ENCODE data around the gene HINT1. TPM values are rescaled to one million over a fixed set of nuclear protein-coding genes. Genes with fewer than 3 reads are reported as not detected.

HINT1 gene
- total and polyA plus RNA-seq, 9 of the 15 experiments (the other 6 are each of a cell fraction or from before 2014, with no cell fraction given), result 296 to 1,027 (median 500) TPM

DNA sequence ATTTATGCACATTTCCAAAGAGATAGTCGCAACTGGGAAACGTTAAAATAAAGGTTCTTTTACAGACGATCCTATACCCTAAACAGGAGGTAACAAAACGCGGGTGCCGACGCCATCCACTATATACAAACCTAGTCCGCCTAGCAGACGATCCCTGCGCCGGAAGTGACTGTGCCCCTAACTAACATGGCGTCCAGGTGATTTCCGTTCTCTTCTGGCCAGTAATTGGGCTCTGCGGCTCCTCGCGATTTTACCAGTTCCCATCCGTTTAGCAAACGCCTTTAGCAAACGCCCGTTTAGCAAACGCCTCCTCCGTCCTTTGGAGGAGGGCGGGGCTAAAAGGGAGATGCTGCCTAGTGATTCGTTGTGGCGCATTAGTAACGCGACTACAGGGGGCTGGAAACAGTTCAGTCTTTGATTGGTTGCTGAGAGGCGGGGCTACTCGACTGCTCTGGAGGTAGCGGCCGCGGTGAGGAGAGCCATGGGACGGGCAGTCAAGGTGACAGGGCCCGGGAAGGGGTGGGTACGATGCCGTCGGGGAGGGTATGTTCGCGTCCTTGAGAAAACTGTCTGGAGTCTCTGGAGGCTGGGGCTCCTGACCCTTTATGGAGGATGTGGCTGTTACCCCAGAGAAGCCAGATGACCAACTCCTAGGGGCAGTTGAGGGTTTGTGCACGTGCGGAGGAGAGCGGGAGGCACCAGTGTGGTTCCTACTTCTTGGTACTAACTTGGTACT, 5.7 kb upstream of the HINT1 start, which contains the start of gene LYRM7 (continued):
- TF ChIP-seq, protein P1, sequence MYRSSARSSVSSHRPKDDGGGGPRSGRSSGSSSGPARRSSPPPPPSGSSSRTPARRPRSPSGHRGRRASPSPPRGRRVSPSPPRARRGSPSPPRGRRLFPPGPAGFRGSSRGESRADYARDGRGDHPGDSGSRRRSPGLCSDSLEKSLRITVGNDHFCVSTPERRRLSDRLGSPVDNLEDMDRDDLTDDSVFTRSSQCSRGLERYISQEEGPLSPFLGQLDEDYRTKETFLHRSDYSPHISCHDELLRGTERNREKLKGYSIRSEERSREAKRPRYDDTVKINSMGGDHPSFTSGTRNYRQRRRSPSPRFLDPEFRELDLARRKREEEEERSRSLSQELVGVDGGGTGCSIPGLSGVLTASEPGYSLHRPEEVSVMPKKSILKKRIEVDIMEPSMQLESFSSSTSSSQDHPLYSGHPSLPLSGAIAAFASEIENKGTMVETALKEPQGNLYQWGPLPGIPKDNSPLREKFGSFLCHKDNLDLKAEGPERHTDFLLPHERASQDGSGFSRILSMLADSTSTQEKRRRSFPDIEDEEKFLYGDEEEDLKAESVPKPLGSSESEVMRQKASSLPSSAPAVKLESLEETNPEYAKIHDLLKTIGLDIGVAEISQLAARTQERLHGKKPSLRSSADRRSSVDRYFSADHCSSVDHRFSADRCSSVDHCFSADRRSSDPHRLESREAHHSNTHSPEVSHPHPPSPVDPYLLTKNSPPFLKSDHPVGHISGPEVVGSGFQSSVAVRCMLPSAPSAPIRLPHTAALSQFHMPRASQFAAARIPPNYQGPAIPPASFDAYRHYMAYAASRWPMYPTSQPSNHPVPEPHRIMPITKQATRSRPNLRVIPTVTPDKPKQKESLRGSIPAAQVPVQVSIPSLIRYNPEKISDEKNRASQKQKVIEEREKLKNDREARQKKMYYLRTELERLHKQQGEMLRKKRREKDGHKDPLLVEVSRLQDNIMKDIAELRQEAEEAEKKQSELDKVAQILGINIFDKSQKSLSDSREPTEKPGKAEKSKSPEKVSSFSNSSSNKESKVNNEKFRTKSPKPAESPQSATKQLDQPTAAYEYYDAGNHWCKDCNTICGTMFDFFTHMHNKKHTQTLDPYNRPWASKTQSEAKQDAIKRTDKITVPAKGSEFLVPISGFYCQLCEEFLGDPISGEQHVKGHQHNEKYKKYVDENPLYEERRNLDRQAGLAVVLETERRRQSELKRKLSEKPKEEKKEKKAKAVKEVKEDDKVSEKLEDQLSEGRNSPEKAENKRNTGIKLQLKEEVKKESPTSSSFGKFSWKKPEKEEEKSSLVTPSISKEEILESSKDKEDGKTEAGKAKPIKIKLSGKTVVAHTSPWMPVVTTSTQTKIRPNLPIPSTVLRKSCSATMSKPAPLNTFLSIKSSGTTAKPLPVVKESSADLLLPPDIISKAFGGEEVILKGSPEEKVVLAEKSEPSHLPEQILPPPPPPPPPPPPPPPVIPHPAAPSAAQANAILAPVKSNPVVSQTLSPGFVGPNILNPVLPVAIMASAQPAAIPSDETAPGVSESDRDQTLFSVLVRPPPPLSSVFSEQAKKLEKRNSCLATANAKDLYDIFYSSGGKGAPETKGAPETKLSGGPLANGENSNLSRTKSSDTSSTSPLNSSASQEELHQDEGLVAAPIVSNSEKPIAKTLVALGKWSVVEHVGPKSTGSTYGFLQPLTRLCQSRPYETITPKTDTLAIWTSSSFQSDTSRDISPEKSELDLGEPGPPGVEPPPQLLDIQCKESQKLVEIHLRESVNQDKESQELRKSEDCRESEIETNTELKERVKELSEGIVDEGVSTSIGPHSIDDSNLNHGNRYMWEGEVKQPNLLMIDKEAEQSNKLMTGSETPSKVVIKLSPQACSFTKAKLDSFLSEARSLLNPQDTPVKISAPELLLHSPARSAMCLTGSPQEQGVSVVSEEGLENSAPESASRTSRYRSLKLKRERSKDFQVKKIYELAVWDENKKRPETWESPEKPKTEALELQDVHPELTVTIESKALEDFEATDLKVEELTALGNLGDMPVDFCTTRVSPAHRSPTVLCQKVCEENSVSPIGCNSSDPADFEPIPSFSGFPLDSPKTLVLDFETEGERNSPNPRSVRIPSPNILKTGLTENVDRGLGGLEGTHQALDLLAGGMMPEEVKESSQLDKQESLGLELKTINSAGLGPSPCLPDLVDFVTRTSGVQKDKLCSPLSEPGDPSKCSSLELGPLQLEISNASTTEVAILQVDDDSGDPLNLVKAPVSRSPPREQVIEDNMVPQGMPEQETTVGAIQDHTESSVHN (IDR thresholded peaks at IDR 0.05; ENCODE audit: borderline replicate concordance in 1 of 2, low read depth in 1 of 2), result no peak
- peak; percentile 41; the same call in 1 of the 2 replicates for TF ChIP-seq EGR1 (conservative IDR thresholded peaks at IDR 0.05)
- no peak for TF ChIP-seq DACH1 (IDR thresholded peaks at IDR 0.05; ENCODE audit: partially characterized antibody)
- TF ChIP-seq, protein P2, sequence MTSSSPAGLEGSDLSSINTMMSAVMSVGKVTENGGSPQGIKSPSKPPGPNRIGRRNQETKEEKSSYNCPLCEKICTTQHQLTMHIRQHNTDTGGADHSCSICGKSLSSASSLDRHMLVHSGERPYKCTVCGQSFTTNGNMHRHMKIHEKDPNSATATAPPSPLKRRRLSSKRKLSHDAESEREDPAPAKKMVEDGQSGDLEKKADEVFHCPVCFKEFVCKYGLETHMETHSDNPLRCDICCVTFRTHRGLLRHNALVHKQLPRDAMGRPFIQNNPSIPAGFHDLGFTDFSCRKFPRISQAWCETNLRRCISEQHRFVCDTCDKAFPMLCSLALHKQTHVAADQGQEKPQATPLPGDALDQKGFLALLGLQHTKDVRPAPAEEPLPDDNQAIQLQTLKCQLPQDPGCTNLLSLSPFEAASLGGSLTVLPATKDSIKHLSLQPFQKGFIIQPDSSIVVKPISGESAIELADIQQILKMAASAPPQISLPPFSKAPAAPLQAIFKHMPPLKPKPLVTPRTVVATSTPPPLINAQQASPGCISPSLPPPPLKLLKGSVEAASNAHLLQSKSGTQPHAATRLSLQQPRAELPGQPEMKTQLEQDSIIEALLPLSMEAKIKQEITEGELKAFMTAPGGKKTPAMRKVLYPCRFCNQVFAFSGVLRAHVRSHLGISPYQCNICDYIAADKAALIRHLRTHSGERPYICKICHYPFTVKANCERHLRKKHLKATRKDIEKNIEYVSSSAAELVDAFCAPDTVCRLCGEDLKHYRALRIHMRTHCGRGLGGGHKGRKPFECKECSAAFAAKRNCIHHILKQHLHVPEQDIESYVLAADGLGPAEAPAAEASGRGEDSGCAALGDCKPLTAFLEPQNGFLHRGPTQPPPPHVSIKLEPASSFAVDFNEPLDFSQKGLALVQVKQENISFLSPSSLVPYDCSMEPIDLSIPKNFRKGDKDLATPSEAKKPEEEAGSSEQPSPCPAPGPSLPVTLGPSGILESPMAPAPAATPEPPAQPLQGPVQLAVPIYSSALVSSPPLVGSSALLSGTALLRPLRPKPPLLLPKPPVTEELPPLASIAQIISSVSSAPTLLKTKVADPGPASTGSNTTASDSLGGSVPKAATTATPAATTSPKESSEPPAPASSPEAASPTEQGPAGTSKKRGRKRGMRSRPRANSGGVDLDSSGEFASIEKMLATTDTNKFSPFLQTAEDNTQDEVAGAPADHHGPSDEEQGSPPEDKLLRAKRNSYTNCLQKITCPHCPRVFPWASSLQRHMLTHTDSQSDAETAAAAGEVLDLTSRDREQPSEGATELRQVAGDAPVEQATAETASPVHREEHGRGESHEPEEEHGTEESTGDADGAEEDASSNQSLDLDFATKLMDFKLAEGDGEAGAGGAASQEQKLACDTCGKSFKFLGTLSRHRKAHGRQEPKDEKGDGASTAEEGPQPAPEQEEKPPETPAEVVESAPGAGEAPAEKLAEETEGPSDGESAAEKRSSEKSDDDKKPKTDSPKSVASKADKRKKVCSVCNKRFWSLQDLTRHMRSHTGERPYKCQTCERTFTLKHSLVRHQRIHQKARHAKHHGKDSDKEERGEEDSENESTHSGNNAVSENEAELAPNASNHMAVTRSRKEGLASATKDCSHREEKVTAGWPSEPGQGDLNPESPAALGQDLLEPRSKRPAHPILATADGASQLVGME (CRISPR knock-in tag; IDR thresholded peaks at IDR 0.05), result no peak
- TF ChIP-seq, protein P3, sequence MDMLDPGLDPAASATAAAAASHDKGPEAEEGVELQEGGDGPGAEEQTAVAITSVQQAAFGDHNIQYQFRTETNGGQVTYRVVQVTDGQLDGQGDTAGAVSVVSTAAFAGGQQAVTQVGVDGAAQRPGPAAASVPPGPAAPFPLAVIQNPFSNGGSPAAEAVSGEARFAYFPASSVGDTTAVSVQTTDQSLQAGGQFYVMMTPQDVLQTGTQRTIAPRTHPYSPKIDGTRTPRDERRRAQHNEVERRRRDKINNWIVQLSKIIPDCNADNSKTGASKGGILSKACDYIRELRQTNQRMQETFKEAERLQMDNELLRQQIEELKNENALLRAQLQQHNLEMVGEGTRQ (CRISPR knock-in tag; IDR thresholded peaks at IDR 0.05), result no peak
- TF ChIP-seq SMARCA4 (IDR thresholded peaks at IDR 0.05), result no peak
- TF ChIP-seq, protein P4, sequence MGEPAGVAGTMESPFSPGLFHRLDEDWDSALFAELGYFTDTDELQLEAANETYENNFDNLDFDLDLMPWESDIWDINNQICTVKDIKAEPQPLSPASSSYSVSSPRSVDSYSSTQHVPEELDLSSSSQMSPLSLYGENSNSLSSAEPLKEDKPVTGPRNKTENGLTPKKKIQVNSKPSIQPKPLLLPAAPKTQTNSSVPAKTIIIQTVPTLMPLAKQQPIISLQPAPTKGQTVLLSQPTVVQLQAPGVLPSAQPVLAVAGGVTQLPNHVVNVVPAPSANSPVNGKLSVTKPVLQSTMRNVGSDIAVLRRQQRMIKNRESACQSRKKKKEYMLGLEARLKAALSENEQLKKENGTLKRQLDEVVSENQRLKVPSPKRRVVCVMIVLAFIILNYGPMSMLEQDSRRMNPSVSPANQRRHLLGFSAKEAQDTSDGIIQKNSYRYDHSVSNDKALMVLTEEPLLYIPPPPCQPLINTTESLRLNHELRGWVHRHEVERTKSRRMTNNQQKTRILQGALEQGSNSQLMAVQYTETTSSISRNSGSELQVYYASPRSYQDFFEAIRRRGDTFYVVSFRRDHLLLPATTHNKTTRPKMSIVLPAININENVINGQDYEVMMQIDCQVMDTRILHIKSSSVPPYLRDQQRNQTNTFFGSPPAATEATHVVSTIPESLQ (CRISPR knock-in tag; IDR thresholded peaks at IDR 0.05), result 0 out of 2 replicates have a peak, but pooled peaks have one; percentile 77
- TF ChIP-seq ARNT (IDR thresholded peaks at IDR 0.05), result no peak
- TF ChIP-seq ZKSCAN8 (CRISPR knock-in tag; IDR thresholded peaks at IDR 0.05), result no peak

Measured in K562 (cell line).